Measurements from ENCODE around the gene BRD3.

BRD3 gene

DNA sequence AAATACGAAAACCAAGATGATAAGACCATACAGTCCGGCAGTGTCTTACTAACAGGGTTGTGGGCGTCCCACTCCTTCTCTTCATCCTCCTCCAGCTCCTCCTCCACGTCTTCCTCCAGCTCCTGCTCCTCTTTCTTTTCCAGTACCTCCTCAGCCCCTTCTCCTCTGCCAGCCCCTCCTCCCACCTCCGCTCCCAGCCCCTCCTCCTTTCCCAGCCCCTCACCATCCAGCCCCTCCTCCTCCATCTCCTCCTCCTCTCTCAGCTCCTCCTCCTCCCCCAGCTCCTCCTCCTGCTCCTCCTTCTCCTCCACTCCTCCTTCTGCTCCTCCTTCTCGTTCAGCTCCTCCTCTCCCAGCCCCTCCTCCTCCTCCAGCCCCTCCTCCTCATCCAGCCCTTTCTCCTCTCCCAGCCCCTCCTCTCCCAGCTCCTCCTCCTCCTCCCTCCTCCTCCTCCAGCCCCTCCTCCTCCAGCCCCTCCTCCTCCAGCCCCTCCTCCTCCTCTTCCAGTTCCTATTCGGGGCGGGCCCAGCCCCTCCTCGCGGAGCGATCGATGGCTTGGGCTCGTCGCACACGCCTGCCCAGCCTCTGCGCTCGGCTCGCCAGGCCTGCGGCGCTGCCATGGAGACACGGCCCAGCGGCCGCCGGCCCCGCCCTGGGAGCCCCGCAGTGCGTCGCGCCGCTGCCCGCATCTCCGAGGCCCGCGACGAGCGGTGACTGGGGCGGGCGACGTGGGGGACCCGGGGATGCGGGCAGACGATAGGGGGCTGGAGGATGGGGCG, 42.8 kb downstream of the BRD3 start, which contains the start of gene BRD3OS:
BRD3OS (plus strand) TSS at position 654 of the 778 bp plus-strand sequence. CDS start 1,267 bp downstream, outside the sequence.
- peak; percentile 90 for DNase-seq (ENCODE audit: low read depth)

DNA sequence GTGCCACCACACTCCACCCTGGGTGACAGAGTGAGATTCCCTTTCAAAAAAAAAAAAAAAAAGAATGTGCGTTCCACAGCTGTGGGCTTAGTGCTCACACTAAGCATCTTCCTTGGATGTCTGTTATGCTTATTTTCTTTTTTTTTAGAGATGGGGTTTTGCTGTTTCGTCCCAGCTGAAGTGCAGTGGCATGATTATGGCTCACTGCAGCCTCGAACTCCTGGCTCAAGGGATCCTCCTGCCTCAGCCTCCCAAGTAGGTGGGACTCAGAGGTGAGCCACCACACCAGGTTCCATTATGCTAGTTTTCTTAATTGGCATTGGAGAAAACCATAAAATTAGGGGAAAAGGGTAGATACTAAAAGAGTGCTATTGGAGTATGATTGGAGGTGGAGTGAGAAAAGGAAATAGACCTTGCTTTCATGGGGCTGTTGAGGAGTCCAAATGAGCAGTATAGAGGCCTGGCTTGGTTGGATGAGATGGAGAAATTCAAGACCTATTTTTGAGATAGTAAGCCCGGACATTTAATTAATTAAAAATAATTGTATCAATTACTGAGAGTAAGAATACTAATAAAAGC, 43.5 kb downstream of the BRD3 start:
- DNase-seq (ENCODE audit: low read depth): no peak

GRCh38 chr9:134014946-134015345, 52.9 kb downstream of the BRD3 start:
- no peak for DNase-seq (ENCODE audit: low read depth)

GRCh38 chr9:134011401-134011800, 56.4 kb downstream of the BRD3 start:
- DNase-seq (ENCODE audit: low read depth): no peak

GRCh38 chr9:134010310-134011173, 57.3 kb downstream of the BRD3 start:
- no peak for DNase-seq (ENCODE audit: low read depth)

DNA sequence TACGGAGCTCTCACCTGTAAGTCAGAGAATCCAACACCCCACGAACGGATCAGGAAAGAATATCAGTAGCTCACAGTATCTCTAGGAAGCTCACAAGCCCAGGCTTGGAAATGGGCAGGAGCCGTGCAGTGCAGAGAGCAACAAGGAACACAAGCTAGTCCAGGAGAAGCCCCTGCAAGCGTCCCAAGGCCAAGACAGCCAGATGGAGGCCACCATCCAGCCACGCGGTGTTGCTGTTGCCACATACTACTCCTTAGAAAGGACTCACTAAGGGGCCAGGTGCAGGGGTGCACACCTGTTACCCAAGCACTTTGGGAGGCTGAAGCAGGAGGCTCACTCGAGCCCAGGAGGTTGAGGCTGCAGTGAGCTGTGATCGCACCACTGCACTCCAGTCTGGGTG, 60.3 kb downstream of the BRD3 start:
- DNase-seq (ENCODE audit: low read depth): no peak

- DNase-seq (ENCODE audit: low read depth): no peak
These were observed 60.7 kb downstream of the BRD3 start for GRCh38 chr9:134007150-134007549.

GRCh38 chr9:134005381-134005780, 62.4 kb downstream of the BRD3 start:
- DNase-seq (ENCODE audit: low read depth): no peak

GRCh38 chr9:134004881-134005280, 62.9 kb downstream of the BRD3 start:
- DNase-seq (ENCODE audit: low read depth): no peak

DNA sequence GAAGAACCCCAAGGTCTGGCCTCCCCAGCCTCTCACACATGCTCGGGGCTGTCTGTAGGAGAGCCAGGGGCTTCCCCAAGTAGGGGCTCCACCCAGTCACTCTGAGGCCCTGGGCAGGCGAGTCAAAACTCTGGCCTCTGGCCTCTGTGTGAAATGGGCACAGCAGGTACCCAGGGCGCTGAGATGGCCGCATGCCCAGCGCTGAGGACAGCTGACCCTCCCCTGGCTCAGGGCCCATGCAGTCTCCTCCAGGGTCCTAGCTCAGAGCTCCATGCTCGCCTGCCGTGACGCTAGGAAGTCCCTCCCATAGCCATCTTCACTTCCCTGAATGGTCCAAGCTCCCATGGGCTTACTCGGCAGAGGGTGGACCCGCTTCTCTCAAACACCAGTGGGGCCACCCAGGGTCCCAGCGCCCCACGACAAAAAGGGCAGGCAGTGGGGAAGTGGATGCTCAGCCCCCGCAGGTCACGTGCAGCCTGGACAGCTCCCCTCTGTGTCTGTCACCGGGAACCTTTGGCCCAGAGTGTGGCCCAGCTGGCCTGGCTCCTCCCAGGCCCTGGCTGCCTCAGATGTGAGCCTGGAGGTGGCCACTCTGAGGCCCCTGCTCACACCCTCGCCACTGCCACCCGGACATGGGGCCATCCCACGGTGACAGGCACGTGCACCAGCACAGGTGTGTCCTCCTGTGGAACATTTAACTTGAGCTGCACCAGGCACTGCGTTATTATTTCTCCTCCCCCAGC, 63.5 kb downstream of the BRD3 start:
- DNase-seq (ENCODE audit: low read depth): no peak

DNA sequence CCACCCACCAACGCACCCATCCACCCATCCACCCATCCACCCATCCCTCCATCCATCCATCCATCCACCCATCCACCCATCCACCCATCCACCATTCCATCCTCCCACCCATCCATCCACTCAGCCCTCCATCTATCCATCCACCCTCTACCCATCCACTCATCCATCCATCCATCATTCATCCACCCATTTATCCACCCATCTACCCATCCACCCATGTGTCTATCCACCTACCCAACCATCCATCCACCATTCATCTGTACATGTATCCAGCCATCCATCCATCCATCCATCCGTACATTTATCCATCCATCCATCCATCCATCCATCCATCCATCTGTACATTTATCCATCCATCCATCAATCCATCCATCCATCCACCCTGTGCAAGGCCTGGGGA, 64.6 kb downstream of the BRD3 start:
- DNase-seq (ENCODE audit: low read depth): no peak

DNA sequence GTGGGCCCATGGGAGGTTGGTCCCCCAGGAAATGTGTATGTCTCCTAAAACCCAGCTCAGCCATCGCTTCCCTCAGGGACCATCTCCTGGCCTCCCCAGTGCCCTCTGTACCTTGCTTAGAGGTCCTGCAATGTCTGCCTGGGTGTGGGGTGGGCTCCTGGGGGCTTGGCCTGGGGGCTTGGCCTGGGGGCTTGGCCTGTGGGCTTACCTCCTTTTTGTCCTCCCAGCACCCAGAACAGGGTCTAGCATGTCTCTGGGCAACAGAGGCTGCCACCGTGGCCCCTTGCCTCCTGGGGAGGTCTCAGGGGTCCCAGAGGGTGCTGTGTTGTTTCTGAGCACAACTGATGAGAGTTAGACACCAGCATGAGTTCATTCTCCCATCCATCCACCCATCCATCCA, 65.0 kb downstream of the BRD3 start:
- no peak for DNase-seq (ENCODE audit: low read depth)

DNA sequence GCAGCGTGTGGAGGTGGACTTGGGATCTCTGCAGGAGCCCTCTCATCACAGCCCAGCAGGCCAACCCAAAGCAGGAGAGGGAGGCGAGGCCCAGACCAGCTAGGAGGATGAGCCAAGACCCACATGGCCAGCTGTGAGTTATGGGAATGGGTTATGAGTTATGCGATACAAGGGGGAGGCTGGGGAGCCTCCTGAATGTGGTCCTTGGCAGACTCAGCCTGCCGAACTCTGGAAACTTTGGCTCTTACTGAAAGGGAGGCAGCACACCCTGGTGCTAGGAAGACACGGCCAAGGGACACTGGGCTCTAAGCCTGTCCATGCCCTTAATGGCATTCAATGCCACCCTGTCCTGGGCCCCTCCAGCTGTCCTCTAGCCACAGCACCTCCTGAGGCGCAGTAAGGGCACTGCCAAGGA, 68.0 kb downstream of the BRD3 start:
- no peak for DNase-seq (ENCODE audit: low read depth)

DNA sequence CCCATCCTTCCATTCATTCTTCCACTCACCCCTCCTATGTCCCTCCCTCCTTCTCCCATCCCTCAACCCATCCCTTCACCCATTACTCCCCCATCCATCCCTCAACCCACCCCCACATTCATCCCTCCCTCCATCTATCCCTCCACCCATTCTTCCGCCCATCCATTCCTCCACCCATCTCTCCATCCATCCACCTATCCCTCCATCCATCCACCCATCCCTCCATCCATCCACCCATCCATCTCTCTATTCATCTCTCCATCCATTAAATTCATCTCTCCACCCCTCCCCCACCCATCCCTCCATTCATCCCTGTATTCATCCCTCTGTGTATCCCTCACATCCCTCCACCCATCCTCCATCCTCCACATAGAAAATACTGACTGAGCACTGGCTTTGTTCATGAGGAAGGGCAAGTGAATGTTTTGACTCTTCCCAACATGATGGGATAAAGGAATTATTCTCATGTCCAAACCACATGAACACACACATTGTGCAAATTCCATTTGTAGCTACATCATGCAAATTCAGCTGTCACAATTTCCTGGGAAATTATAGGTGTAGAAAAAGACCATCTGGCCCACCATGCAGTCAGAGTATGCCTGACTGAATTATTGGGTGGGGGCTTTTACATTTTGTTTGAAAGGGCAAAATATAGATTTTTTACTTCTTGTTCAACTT, 68.8 kb downstream of the BRD3 start:
- DNase-seq (ENCODE audit: low read depth): no peak

- no peak for DNase-seq (ENCODE audit: low read depth)
These were observed 70.2 kb downstream of the BRD3 start for GRCh38 chr9:133997584-133997983.

GRCh38 chr9:133996531-133997520, 71.0 kb downstream of the BRD3 start:
- no peak for DNase-seq (ENCODE audit: low read depth)

- DNase-seq (ENCODE audit: low read depth): no peak
These were observed 72.6 kb downstream of the BRD3 start for GRCh38 chr9:133995012-133995896.

GRCh38 chr9:133994353-133995011, 73.3 kb downstream of the BRD3 start:
- DNase-seq (ENCODE audit: low read depth): peak; percentile 74
